Trophoblast cell (in vitro differentiated cells and primary cell): Measurements from ENCODE around the gene CHST9.

Experiments
- DNase-seq, 2 donors: peaks; one replicate each; pipeline ENCODE4 v3.0.0-alpha.2; 2016
- H2AFZ ChIP-seq: 2 replicates; pipeline ENCODE4 v1.6.1; 2013; ENCODE audit warnings: low read length, moderate library complexity, mild to moderate bottlenecking; ENCODE audit not compliant: insufficient read depth, poor library complexity
- H2AK5ac ChIP-seq: 2 replicates; pipeline ENCODE4 v1.6.1; 2013; ENCODE audit warnings: mild to moderate bottlenecking, low read length
- H2BK120ac ChIP-seq: 2 replicates; pipeline ENCODE4 v1.6.1; 2013; ENCODE audit warnings: low read length, mild to moderate bottlenecking, moderate library complexity; ENCODE audit not compliant: insufficient read depth, poor library complexity
- H2BK12ac ChIP-seq: 2 replicates; pipeline ENCODE4 v1.6.1; 2013; ENCODE audit warnings: mild to moderate bottlenecking, low read length, moderate library complexity
- H2BK5ac ChIP-seq: 2 replicates; pipeline ENCODE4 v1.6.1; 2013; ENCODE audit warnings: low read length, low read depth, moderate library complexity, mild to moderate bottlenecking; ENCODE audit not compliant: poor library complexity
- H3K14ac ChIP-seq: 2 replicates; pipeline ENCODE4 v1.6.1; 2013; ENCODE audit warnings: mild to moderate bottlenecking, low read length
- H3K18ac ChIP-seq: 2 replicates; pipeline ENCODE4 v1.6.1; 2013; ENCODE audit warnings: mild to moderate bottlenecking, low read length
- H3K23ac ChIP-seq: 2 replicates; pipeline ENCODE4 v1.6.1; 2013; ENCODE audit warnings: low read length
- H3K27ac ChIP-seq: 2 replicates; pipeline ENCODE4 v1.5.1; 2013; ENCODE audit warnings: low read depth, mild to moderate bottlenecking, inconsistent platforms, low read length, moderate library complexity
- H3K27me3 ChIP-seq: 2 replicates; pipeline ENCODE4 v1.6.1; 2013; ENCODE audit warnings: inconsistent platforms, mild to moderate bottlenecking, low read length, moderate library complexity; ENCODE audit not compliant: insufficient read depth
- H3K36me3 ChIP-seq, 2 experiments: 1 replicate in 1 of 2; 2 replicates in 1 of 2; pipeline ENCODE4 v1.6.1; 2013; ENCODE audit warnings: low read length in 2 of 2, mild to moderate bottlenecking in 2 of 2, moderate library complexity in 1 of 2; ENCODE audit not compliant: insufficient read depth in 2 of 2, control insufficient read depth in 1 of 2
- H3K4ac ChIP-seq: 2 replicates; pipeline ENCODE4 v1.6.1; 2013; ENCODE audit warnings: low read depth, mild to moderate bottlenecking, low read length, moderate library complexity
- H3K4me1 ChIP-seq, 2 experiments: 1 replicate in 1 of 2; 2 replicates in 1 of 2; pipeline ENCODE4 v1.6.1; 2013; ENCODE audit warnings: low read length in 2 of 2, mild to moderate bottlenecking in 2 of 2, moderate library complexity in 1 of 2; ENCODE audit not compliant: insufficient read depth in 2 of 2, control insufficient read depth in 1 of 2
- H3K4me2 ChIP-seq: 2 replicates; pipeline ENCODE4 v1.6.1; 2013; ENCODE audit warnings: inconsistent platforms, mild to moderate bottlenecking, low read length, moderate library complexity
- H3K4me3 ChIP-seq: 2 replicates; pipeline ENCODE4 v1.5.1; 2013; ENCODE audit warnings: mild to moderate bottlenecking, low read depth, low read length, inconsistent platforms
- H3K79me1 ChIP-seq: one replicate; pipeline ENCODE4 v1.6.1; 2013; ENCODE audit warnings: low read length
- H3K79me2 ChIP-seq: 2 replicates; pipeline ENCODE4 v1.6.1; 2013; ENCODE audit warnings: low read length, mild to moderate bottlenecking; ENCODE audit not compliant: control insufficient read depth, insufficient read depth, poor library complexity
- H3K9ac ChIP-seq: 2 replicates; pipeline ENCODE4 v1.6.1; 2013; ENCODE audit warnings: mild to moderate bottlenecking, low read length
- H3K9me3 ChIP-seq: 2 replicates; pipeline ENCODE4 v1.6.1; 2013; ENCODE audit warnings: low read depth, mild to moderate bottlenecking, control low read depth, inconsistent platforms, low read length; ENCODE audit not compliant: insufficient read depth
- H4K12ac ChIP-seq: 2 replicates; pipeline ENCODE4 v1.6.1; 2013; ENCODE audit warnings: low read depth, mild to moderate bottlenecking, low read length, moderate library complexity
- H4K8ac ChIP-seq: 2 replicates; pipeline ENCODE4 v1.6.1; 2013; ENCODE audit warnings: low read depth, mild to moderate bottlenecking, low read length, moderate library complexity
- H4K91ac ChIP-seq: one replicate; pipeline ENCODE4 v1.6.1; 2013; ENCODE audit warnings: low read depth, mild to moderate bottlenecking, low read length, moderate library complexity
- WGBS: extraction: QIAGEN DNeasy Blood & Tissue Kit; methylation state at CpG from one replicate; pipeline ENCODE4 v1.1.7; 2013; ENCODE audit warnings: missing lambda C conversion rate; ENCODE audit not compliant: insufficient read length, insufficient coverage; ENCODE audit errors: extremely low coverage; 5-methylcytosine and 5-hydroxymethylcytosine counted together

The CHST9 gene

GRCh38 chr18:27120246-27120645 lies 64.9 kb downstream of the CHST9 start:
- Histone ChIP-seq H3K4me3 (no peak overlapping the region), H3K4me1 (no peaks in the 10 kb centered on the region), H3K14ac (no peak overlapping the region), H3K9me3 (no peaks in the 10 kb centered on the region), H3K23ac (no peak overlapping the region), H3K27ac (no peak overlapping the region), H3K79me2 (no peaks in the 10 kb centered on the region), H4K91ac (no peak overlapping the region), H4K8ac (no peak overlapping the region), H3K9ac (no peak overlapping the region), H2BK120ac (no peak overlapping the region), H3K4ac (no peak overlapping the region), H3K79me1 (no peaks in the 10 kb centered on the region), H2AK5ac (no peak overlapping the region), H3K4me2 (no peak overlapping the region), H2BK12ac (no peak overlapping the region), H3K18ac (no peak overlapping the region), H4K12ac (no peak overlapping the region), H3K36me3 (no peaks in the 10 kb centered on the region), H2BK5ac (no peak overlapping the region), H3K27me3 (no peaks in the 10 kb centered on the region), H2AFZ (no peak overlapping the region)
- WGBS: no CpG with 5 or more reads among the region's 3 CpGs
- no peak for DNase-seq

- Histone ChIP-seq H3K23ac (no peak overlapping the region), H4K8ac (no peak overlapping the region), H3K79me1 (no peaks in the 10 kb centered on the region), H3K14ac (no peak overlapping the region), H2BK120ac (no peak overlapping the region), H2BK5ac (no peak overlapping the region), H3K9ac (no peak overlapping the region), H3K27ac (no peak overlapping the region), H3K4me1 (no peaks in the 10 kb centered on the region), H3K4me2 (no peak overlapping the region), H3K79me2 (no peaks in the 10 kb centered on the region), H2AFZ (no peak overlapping the region), H2AK5ac (no peak overlapping the region), H3K27me3 (no peaks in the 10 kb centered on the region), H3K9me3 (no peaks in the 10 kb centered on the region), H4K12ac (no peak overlapping the region), H3K18ac (no peak overlapping the region), H3K4me3 (no peak overlapping the region), H4K91ac (no peak overlapping the region), H3K4ac (no peak overlapping the region), H2BK12ac (no peak overlapping the region), H3K36me3 (no peaks in the 10 kb centered on the region)
- DNase-seq: no peak
- WGBS: no CpG with 5 or more reads among the region's 3 CpGs
Measured at GRCh38 chr18:27118973-27119372, 66.1 kb downstream of the CHST9 start.

DNA sequence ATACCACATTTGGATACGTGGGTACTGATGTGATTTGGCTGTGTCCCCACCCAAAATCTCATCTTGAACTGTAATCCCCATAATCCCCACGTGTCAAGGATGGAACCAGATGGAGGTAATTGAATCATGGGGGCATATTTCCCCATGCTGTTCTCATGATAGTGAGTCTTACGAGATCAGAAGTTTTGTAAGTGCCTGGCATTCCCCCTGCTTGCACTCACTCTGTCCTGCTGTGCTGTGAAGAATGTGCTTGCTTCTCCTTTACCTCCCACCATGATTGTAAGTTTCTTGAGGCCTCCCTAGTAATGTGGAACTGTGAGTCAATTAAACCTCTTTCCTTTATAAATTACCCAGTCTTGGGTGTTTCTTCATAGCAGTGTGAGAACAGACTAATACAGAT lies 70.3 kb downstream of the CHST9 start:
- no CpG with 5 or more reads among the region's 3 CpGs for WGBS
- H3K18ac ChIP-seq: no peak overlapping the region

DNA sequence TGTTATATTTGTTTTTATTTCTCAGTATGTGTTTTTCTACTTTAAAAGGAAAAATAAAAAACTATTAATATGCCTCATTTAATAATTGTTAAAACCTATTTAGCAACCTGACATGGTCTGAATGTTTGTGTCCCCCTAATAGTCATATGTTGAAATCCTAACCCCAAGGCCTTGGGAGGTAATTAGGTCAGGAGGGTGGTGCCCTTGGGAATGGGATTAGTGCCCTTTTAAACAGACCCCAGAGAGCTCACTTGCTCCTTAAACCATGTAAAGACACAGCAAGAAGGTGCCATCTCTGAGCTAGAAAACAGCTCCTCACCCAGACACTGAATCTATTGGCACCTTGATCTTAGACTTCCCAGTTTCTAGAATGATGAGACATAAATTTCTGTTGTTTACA lies 71.8 kb downstream of the CHST9 start:
- Histone ChIP-seq H2AK5ac (no peak overlapping the region), H2BK120ac (no peak overlapping the region), H3K4me3 (no peak overlapping the region), H3K27ac (no peak overlapping the region), H3K9ac (no peak overlapping the region), H4K91ac (no peak overlapping the region), H3K79me2 (no peaks in the 10 kb centered on the region), H3K36me3 (no peaks in the 10 kb centered on the region), H3K9me3 (no peaks in the 10 kb centered on the region), H3K14ac (no peak overlapping the region), H4K8ac (no peak overlapping the region), H3K4ac (no peak overlapping the region), H3K27me3 (no peaks in the 10 kb centered on the region), H4K12ac (no peak overlapping the region), H3K79me1 (no peaks in the 10 kb centered on the region), H3K18ac (no peak overlapping the region), H2BK5ac (no peak overlapping the region), H3K23ac (no peak overlapping the region), H3K4me2 (no peak overlapping the region), H3K4me1 (no peaks in the 10 kb centered on the region), H2AFZ (no peak overlapping the region), H2BK12ac (no peak overlapping the region)
- no peak for DNase-seq

More for the DNA sequence above, 70.3 kb downstream of the CHST9 start:
- Histone ChIP-seq H4K8ac (no peak overlapping the region), H2BK5ac (no peak overlapping the region), H3K9me3 (no peaks in the 10 kb centered on the region), H3K27ac (no peak overlapping the region), H3K4me1 (no peaks in the 10 kb centered on the region), H2AK5ac (no peak overlapping the region), H3K9ac (no peak overlapping the region), H3K4me3 (no peak overlapping the region), H3K4ac (no peak overlapping the region), H3K14ac (no peak overlapping the region), H3K4me2 (no peak overlapping the region), H2BK12ac (no peak overlapping the region), H2AFZ (no peak overlapping the region), H2BK120ac (no peak overlapping the region), H3K79me1 (no peaks in the 10 kb centered on the region), H3K23ac (no peak overlapping the region), H3K36me3 (no peaks in the 10 kb centered on the region), H4K91ac (no peak overlapping the region), H3K79me2 (no peaks in the 10 kb centered on the region), H4K12ac (no peak overlapping the region), H3K27me3 (no peaks in the 10 kb centered on the region)
- DNase-seq: peak; percentile 35 to 55
